GM21723 (cell line): Measurements from ENCODE around the gene CCDC194.
A peak's percentile ranks its signal among the peaks of the same experiment; 100 is the strongest.
"Not testable (repeated sequence)": the region's sequence is repeated elsewhere in the genome, so short reads cannot be mapped to it uniquely, and the experiment has no call there.

Experiments used
- ATAC-seq: cut with Tn5 transposase; IDR thresholded peaks from one replicate; pipeline ENCODE4 v1.9.1; 2021; ENCODE audit warnings: mild to moderate bottlenecking, moderate library complexity; ENCODE audit not compliant: unreplicated experiment

Gene CCDC194

GRCh38 chr19:17378271-17378670 is 15.7 kb downstream of the CCDC194 start:
- no peak for ATAC-seq

GRCh38 chr19:17376935-17377600 is 16.9 kb downstream of the CCDC194 start, which contains the start of gene PLVAP:
Gene PLVAP, minus strand, starts transcription at chr19:17377342. Its CDS starts 54 bp downstream, at chr19:17377288.
- ATAC-seq: no peak

- ATAC-seq: peak; percentile 85
These were observed 23.9 kb downstream of the CCDC194 start for GRCh38 chr19:17370026-17370587.

GRCh38 chr19:17365361-17365760 is 28.6 kb downstream of the CCDC194 start:
- no peak for ATAC-seq

GRCh38 chr19:17363852-17364605 is 30.0 kb downstream of the CCDC194 start:
- ATAC-seq: not testable (repeated sequence)

GRCh38 chr19:17359905-17360800 is 33.8 kb downstream of the CCDC194 start:
- no peak for ATAC-seq

GRCh38 chr19:17358395-17358794 is 35.6 kb downstream of the CCDC194 start:
- ATAC-seq: no peak

DNA sequence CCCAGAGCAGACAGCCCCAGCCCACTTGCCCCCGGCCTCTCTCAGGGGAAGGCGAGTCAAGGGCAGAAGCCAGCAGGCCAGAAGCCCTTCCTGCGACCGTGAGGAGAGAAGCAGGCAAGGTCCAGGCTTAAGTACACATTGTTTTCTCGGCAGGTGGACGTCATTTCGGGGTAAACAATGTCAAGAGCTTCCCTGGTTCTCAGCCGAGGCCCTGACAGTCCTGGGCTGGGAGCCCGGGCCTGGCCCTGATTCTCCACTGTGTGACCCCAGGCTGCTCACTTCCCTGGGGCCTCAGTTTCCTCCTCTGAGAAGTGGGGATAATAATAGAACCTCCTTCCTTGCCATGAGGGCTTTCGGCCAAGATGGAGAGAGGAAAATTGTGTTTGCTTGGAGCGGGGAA is 36.3 kb downstream of the CCDC194 start:
- no peak for ATAC-seq

DNA sequence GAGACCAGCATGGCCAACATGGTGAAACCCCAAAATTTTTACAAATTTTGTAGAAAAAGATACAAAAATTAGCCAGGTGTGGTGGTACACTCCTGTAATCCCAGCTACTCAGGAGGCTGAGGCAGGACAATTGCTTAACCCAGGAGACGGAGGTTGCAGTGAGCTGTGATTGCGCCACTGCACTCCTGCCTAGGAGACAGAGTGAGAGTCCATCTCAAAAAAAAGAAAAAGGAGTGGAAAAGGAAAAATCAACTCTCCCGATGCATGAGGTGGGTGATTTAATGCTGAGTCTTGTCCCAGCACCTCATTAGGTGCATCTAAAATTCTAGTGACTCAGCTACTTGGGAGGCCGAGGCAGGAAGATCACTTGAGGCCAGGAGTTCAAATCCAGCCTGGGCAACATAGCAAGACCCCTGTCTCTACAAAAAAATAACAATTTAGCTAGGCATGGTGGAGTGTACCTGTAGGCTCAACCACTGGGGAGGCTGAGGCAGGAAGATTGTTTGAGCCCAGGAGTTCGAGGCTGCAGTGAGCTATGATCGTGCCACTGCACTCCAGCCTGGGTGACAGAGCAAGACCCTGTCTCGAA is 36.8 kb downstream of the CCDC194 start:
- ATAC-seq: no peak

DNA sequence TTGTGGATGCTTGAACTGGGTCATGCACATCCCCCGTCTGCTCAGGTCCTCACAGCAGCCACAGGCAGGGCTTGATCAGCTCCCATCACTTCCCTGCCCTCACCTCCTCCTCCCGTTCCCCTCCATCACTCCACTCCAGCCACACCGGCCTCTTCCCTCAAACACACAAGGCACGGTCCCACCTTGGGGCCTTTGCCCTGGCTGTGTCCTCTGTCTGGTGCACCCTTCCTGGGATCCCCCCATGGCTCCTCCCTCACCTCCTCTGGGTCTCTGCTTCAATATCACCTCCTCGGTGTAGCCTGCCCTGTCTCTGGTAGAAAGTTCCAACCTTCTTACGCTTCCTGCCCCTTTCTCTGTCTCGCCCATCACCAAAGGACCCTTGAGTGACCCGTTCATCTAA is 40.6 kb downstream of the CCDC194 start:
- no peak for ATAC-seq

GRCh38 chr19:17352608-17353280 is 41.3 kb downstream of the CCDC194 start:
- no peak for ATAC-seq

DNA sequence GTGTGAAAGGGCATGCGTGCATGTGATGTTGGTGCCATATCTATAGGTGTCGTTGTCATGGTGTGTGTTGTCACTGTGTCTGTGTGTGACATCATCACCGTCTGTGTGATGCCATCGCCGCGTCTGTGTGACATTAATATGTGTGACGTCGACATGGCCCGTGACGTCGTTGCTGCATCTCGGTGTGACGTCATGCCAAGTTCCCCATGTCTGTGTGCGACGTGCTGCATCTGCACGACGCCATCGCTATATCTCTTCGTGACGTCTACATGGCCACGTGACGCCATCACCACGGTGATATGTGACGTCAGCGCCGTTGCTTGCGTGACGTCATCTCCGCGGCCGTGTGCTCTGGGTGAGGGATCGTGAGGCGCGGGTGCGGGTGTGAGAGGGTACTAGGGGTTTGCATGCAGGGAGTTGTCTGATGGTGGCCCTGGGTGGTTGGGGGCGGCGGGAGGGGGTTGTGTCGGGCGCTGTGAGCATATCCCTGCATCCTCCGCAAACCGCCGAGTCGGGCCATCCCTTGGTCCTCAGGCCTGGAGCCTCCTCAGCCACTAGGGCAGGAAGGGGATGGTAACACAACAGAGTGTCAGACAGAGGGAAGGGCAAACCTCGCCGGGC is 42.1 kb downstream of the CCDC194 start:
- ATAC-seq: no peak

DNA sequence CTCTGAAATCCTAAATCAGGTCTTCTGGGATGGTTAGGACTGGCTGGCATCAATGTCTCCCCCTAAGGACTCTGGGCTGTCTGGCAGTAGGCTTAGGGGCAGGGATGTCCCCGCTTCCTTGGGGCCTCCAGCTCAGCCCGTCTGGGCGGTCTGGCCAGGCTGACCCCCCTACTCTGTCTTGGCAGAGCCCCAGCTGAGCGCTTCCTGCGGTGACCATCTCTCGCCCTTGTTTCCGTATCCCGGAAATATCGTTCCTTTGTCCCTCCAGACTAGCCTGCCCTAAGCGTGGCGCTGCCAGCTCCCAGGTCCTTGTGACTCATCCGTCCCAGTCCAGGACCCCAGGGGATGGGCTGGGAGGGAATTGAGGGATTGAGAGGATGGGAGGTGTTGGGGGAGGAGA is 45.3 kb downstream of the CCDC194 start:
- no peak for ATAC-seq

DNA sequence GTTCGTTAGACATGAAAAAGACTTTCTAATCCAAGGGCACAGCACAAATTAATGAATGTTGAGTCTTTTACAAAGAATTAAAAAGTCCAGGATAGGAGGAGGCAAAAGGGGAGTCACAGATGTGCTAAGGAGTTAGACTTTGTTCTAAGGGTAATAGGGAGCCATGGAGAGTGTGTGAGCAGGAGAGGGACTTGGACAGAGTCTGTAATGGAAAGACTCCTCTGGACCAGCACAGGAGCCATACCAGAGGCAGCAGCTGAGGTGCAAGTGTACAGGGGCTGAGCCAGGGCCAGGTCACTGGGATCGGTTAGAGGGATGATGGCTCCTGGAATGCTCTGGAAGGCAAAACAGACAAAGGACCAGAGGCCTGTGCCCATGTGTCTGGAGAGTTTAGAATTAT is 46.1 kb downstream of the CCDC194 start:
- no peak for ATAC-seq

- no peak for ATAC-seq
These were observed 46.6 kb downstream of the CCDC194 start for GRCh38 chr19:17347361-17347760.

DNA sequence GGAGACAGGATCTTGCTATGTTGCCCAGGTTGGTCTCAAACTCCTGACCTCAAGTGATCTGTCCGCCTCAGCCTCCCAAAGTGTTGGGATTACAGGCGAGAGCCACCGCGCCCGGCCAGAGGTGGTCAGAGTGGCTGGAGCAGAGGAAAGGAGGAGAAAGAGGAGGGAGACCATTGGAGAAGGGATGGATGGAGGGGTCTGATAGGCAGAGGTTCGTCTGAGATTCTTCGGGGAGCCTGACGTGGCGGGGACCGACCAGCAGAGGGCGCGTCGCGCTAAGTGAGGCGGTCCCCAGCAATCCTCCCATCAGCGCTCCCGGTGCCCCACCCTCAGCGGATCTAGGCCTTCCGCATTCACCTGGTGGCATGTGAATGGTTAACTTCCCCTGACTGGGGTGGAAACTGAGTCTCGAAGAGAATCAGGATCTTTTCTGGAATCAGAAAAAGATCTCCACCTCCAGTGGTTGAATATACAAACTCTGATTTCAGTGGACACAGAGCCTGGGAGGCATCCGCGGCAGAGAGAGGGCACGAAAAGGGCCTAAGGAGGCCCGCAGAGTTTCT is 47.8 kb downstream of the CCDC194 start:
- peak; percentile 55 for ATAC-seq

- ATAC-seq: no peak
These were observed 52.2 kb downstream of the CCDC194 start for GRCh38 chr19:17341845-17342244.

- no peak for ATAC-seq
These were observed 52.6 kb downstream of the CCDC194 start for GRCh38 chr19:17341386-17341785.

- ATAC-seq: no peak
These were observed 53.1 kb downstream of the CCDC194 start for GRCh38 chr19:17340871-17341357.
